ENCODE results near the gene CIAPIN1.

The CIAPIN1 gene

GRCh38 chr16:57478396-57479204 is 31.4 kb upstream of the CIAPIN1 start:
- intact Hi-C loops (cut with DNase I) = no loop called here
- DNase-seq = peak in 1 of 42 donors; percentile 38

DNA sequence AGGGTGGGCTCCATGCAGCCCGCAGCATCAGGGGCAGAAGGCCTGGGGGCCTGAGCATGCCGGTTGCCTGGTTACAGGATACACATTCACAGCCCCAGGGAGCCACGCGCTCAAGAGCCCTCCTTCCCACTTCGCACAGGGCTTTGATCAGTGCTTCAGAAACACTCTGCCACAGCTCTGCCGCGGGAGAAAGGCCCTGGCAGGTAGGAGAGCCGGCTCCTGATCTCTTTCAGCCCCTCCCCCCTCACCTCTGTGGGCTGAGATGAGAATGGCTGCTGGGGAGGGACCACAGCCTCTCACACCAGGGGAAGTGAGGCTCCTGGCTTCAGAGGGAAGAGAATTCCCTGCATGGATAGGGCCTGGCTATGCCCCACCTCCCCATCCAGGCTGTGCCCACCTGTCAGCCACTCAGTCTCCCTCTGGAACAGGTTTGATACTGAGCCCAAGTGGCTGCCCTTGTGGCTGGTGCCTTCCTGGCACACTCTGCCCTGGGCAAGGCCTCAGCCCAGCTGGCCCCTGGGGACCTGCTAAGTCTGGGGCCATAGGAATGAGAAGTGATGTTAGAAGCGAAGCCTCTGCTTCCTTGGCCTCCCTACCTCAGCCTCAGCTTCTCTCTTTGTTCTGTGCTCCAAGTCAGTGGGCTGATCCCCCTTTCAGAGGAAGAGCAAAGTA is 30.5 kb upstream of the CIAPIN1 start:
- peak in 4 of 42 donors; percentile 11 to 47 (median 30) for DNase-seq
- intact Hi-C loops (cut with DNase I) = no loop called here

DNA sequence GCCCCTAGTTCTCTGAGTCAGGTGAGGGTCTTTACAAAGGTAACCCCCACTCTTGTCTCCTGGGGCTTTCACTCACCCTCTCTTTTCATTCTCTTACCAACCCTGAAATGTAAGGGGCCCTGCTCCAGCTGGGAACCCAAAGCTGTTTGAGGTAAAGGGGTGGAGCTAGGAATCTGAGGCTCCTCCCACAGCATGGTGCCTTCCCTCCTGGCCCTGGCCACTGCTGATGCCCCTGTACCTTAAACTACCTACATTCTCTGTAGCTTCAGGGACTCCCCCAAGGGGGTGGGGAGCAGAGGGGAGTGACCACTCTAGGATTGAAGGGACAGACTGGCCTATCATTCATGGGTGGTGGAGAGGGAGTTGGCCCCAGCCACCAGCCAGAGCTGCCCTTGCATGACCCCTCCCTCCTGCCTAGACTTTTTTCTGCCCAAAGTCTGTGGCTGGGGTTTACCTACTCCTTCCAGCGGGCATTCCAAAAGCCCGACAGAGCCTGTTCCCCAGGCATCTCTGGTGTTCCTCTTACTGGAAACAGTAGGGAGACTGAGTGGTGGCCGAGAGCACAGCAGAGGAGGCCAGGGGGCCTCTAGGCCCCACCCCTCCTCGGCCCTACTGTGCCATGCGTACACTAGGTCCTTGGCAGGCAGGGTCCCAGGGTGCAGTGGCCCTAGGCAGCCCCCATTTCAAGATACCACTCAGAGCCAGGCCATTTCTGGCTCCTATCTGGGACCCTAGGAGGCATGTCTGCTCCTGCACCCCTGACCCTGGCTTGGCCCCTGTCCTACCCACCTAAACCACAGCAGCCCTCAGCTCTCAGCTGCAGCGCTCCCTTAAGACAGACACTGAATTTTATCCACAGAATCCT is 29.6 kb upstream of the CIAPIN1 start:
- intact Hi-C loops (cut with DNase I) = no loop called here

GRCh38 chr16:57475711-57476339 is 28.6 kb upstream of the CIAPIN1 start:
- DNase-seq = peak in 2 of 42 donors; percentile 31 to 37
- intact Hi-C loops (cut with DNase I) = no loop called here

More for the DNA sequence above, 29.6 kb upstream of the CIAPIN1 start:
- no peak for DNase-seq

GRCh38 chr16:57474671-57475661 is 27.8 kb upstream of the CIAPIN1 start:
- intact Hi-C loops (cut with DNase I) = no loop called here
- no peak for DNase-seq

GRCh38 chr16:57473906-57474305 is 26.7 kb upstream of the CIAPIN1 start:
- no peak for DNase-seq
- intact Hi-C loops (cut with DNase I) = no loop called here

GRCh38 chr16:57473176-57473840 is 26.1 kb upstream of the CIAPIN1 start:
- intact Hi-C loops (cut with DNase I) = no loop called here
- peak in 13 of 42 donors; percentile 20 to 62 (median 42) for DNase-seq

DNA sequence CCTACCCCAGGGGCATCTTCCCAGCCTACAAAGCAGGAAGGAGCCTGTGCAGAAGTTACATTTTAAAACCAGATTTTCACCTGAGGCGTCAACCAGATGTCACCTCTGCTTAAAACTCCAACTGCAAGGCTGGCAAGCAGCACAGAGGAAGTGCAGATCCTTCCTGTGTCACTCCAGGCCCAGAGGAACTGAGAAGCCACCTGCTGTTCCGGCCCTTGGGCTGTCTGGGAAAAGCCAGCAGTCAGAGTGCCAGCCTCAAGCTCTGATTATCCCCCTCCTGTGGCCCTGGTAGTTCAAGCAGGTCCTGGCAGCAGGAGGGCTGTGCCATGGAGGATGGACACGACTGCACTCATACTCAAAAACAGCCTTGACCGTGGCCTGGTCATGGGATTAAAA is 25.5 kb upstream of the CIAPIN1 start:
- intact Hi-C loops (cut with DNase I) = no loop called here
- no peak for DNase-seq

DNA sequence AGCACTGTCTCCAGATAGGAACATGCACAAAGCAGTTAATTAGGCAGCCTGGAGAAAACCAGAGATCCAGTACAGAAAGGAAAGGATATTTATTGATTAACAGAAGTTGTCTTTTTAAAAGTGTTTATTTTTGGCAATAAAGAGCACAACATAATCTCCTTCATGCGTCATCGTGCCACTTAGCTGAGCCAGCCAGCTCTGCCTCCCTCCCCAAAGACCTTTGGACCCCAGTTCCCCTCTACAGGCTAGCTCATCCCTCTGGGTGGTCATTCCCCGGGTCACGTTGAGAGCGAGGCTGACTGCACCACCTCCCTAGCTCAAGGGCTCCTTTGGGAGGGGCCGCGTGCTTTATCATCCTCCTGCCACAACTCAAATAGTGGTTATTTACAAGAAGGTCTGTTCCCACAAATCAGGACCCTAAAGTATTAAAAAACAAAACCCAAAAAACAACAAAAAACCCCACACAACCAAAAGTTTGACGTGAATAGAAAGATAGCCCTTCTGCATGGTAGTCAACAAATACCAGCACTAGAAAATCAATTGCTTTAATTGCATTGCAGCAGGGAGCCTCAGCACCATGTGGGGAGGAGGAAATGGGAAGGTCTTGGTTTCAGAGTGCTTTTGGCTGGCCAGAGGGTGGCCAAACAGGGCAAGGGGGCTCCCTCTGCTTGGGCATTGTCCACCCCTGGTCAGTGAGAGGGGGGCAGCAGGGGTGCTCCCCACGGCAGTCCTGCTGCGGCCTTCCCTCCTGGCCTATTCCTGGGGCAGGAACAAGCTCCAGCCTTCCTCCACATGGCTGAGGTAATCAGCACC is 24.9 kb upstream of the CIAPIN1 start:
- intact Hi-C loops (cut with DNase I) = no loop called here

GRCh38 chr16:57471209-57471608 is 24.0 kb upstream of the CIAPIN1 start:
- no peak for DNase-seq

More for the DNA sequence above, 24.9 kb upstream of the CIAPIN1 start:
- DNase-seq = no peak

DNA sequence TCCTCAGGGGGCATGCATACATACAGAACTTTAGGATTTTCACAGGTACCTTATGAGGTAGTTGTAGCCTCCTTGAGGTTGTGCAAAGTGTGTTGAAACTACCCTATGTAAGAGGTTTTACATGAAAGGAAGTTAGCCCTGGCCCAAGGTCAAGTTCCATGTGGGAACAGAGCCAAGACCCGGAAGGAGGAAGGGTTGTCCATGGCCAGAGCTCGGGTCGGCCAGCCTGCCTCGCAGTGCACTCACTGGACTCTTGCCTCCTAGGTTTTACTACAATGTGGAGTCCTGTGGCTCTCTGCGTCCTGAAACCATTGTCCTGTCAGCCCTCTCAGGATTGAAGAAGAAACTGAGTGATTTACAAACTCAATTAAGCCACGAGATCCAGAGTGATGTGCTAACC is 23.5 kb upstream of the CIAPIN1 start:
- peak in 7 of 42 donors; percentile 25 to 62 (median 36) for DNase-seq

More at GRCh38 chr16:57471209-57471608, 24.0 kb upstream of the CIAPIN1 start:
- intact Hi-C loops (cut with DNase I) = no loop called here

DNA sequence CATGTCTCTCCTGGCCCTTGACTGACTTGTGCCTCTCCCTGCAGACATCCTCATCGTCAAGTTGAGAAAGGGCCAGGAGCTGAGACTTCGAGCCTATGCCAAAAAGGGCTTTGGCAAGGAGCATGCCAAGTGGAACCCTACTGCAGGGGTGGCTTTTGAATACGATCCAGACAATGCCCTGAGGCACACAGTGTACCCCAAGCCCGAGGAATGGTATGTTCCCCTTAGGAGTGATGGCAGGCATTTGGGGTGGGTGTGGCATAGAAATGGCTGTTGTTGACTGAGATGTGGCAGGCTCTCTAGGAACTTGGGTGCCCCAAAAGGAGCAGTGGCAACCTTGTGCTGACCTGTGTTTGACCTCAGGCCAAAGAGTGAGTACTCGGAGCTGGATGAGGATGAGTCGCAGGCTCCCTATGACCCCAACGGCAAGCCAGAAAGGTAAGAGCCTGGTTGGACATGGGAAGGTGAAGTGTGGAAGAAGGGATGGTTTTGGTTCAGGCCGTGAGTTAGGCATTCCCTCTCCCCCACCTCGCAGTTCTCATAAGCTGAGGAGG is 22.8 kb upstream of the CIAPIN1 start:
- intact Hi-C loops (cut with DNase I) = no loop called here

More for the DNA sequence above, 23.5 kb upstream of the CIAPIN1 start:
- intact Hi-C loops (cut with DNase I) = no loop called here

GRCh38 chr16:57469046-57469445 is 21.9 kb upstream of the CIAPIN1 start:
- DNase-seq = no peak
- intact Hi-C loops (cut with DNase I) = no loop called here

More for the DNA sequence above, 22.8 kb upstream of the CIAPIN1 start:
- DNase-seq = no peak

DNA sequence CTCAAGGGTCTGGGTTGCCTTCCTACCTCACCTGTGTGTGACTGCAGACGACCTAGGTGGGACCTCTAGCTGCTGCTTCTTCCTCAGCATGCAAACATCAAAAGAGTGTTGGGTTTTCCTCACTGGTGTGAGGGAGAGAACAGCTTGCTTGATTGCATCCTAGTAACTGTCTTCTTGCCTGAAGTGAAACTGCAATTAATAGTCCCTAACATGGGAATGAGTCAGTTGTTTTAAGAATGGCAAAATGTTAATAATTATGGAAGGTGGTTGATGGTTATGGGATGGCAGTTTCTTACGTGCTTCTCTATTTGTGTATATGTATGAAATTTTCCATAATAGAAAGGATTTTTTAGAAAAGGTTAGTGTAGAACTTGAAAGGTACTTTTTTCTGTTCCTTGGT is 21.2 kb upstream of the CIAPIN1 start:
- DNase-seq = no peak
- intact Hi-C loops (cut with DNase I) = no loop called here

DNA sequence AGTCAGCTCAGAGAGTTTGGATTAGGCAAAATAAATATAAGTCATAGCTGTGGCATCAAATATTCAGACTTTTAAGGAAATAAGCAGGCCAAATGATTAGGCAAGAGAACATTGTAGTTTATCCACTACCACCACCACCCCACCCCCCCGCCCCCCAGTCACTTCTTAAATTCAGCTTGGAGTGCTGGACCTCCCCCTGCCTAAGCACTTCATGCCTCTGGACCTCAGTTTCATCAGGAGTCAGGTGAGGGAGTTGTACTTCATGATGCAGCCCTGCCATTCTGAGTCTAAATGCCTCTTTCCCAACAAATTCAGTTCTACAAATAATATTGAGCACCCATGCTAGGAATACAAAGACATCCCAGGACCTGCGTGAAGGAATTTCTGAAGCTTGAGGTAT is 17.3 kb upstream of the CIAPIN1 start:
- intact Hi-C loops (cut with DNase I) = no loop called here
- no peak for DNase-seq

DNA sequence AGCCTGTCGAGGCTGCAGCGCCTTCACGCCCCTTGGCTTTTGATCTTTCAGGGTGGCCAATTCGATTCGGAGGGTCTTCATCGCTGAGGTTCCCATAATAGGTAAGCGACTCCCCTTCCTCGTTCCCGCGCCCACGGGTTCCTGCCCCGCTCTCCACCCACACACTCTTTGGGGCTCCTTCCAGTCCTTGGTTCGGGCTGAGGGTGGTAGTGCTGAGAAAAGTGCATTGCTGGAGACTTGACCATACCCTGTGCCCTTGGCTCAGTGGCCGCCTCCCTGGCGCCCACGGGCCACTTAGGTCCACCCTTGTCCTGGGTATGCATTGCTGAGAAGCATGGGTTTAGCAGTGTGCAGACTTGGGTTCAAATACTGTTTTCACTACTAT is 15.8 kb upstream of the CIAPIN1 start:
- intact Hi-C loops (cut with DNase I) = no loop called here
- DNase-seq = no peak
